GM18868 (cell line): ENCODE results near the gene MGME1.

ENCODE experiments used
- ATAC-seq: cut with Tn5 transposase; IDR thresholded peaks from one replicate; pipeline ENCODE4 v1.9.1; 2021; ENCODE audit warnings: mild to moderate bottlenecking, moderate library complexity; ENCODE audit not compliant: unreplicated experiment

The MGME1 gene

GRCh38 chr20:17992224-17992637, 23.4 kb downstream of the MGME1 start:
- ATAC-seq: peak; percentile 49

- no peak for ATAC-seq
Observed at GRCh38 chr20:17992847-17993513, 24.2 kb downstream of the MGME1 start.

DNA sequence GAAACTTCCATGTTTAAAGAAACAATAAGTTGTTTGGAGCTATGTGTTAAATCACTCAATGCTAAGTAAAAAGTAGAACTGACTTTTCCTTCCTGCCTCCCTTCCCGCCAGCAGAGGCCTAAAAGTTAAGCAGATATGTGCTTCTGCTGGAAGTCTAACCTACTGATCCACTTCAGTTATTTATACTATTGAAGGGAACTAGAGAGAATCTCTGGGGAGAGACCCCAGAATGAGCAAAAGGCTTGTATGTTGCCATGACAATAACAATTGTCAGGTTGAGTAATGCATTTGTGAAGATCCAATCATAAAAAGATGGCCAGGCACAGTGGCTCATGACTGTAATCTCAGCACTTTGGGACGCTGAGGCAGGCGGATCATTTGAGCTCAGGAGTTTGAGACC, 24.7 kb downstream of the MGME1 start:
- no peak for ATAC-seq

- peak; percentile 56 for ATAC-seq
Observed at GRCh38 chr20:17995967-17996819, 27.4 kb downstream of the MGME1 start.

GRCh38 chr20:17998446-17998845, 29.6 kb downstream of the MGME1 start:
- no peak for ATAC-seq

DNA sequence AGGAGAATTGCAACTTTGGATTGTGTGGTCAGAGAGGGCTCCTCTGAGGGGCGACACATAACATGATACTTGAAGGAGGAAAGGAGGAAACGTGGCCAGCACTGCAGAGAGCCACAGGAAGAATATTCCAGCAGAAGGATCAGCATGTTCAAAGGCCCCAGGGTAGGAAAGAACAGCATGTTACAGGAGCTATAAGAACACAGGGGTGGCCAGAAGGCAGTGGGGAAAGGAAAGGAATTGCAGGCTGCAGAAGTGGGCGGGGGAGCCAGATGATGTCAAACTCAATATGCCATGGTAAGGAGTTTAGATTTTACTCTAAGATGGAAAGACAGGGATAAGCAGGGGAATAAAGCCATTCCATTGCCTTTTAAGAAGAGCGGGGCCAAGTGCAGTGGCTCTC, 30.7 kb downstream of the MGME1 start:
- no peak for ATAC-seq

DNA sequence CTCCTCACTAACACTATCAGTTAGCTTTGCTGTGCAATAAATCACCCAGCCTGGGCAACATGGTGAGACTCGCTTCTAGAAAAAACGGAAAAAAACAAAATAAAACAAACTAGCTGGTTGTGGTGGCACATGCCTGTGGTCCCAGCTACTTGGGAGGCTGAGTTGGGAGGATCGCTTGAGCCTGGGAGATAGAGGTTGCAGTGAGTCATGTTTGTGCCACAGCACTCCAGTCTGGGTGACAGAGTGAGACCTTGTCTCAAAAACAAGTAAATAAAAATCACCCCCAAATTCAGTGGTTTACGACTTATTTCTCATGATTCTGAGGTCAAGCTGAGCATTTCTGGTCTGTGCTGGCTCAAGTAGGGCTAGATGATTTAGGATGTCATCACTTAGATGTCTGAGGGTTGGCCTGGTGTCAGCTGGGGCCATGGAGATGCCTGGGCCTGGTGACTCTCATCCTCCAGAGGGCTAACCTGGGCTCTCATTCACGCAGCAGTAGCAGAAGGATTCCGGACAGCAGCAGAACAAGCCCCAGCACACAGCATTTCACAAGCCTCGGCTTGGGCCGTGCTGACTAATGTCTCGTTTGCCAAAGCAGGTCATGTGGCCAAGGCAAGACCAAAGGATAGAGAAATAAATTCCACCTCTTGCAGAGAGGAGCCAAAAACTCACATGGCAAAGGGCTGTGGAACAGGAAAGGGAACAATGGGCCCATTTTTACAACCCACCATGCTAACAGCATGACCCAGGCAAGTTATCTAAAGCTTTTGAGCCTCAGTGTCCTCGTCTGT, 32.5 kb downstream of the MGME1 start:
- no peak for ATAC-seq

- ATAC-seq: peak; percentile 44
Observed at GRCh38 chr20:18003897-18004296, 35.1 kb downstream of the MGME1 start.

GRCh38 chr20:18004384-18005031, 35.7 kb downstream of the MGME1 start:
- ATAC-seq: no peak

- peak; percentile 93 for ATAC-seq
Observed at GRCh38 chr20:18005170-18005989, 36.6 kb downstream of the MGME1 start.

GRCh38 chr20:18005990-18006364, 37.2 kb downstream of the MGME1 start:
- ATAC-seq: no peak

DNA sequence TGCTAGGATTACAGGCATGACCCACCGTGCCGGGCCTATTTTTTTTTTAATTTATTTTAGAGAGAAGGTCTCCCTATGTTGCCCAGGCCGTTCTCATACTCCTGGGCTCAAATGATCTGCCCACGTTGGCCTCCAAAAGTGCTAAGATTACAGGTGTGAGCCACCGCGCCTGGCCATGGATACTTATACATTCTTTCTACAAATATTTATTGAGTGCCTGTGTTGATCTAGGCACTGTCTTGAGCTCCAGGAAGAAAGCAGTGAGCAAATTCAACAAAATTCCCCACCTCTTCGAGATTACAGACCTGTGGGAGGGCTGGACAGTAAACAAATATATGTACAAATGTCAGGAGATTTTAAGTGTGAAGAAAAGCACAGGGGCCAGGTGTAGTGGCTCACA, 37.9 kb downstream of the MGME1 start:
- ATAC-seq: no peak

- no peak for ATAC-seq
Observed at GRCh38 chr20:18007534-18008292, 38.9 kb downstream of the MGME1 start.

GRCh38 chr20:18009116-18009515, 40.3 kb downstream of the MGME1 start:
- no peak for ATAC-seq

- no peak for ATAC-seq
Observed at GRCh38 chr20:18011482-18011881, 42.7 kb downstream of the MGME1 start.

DNA sequence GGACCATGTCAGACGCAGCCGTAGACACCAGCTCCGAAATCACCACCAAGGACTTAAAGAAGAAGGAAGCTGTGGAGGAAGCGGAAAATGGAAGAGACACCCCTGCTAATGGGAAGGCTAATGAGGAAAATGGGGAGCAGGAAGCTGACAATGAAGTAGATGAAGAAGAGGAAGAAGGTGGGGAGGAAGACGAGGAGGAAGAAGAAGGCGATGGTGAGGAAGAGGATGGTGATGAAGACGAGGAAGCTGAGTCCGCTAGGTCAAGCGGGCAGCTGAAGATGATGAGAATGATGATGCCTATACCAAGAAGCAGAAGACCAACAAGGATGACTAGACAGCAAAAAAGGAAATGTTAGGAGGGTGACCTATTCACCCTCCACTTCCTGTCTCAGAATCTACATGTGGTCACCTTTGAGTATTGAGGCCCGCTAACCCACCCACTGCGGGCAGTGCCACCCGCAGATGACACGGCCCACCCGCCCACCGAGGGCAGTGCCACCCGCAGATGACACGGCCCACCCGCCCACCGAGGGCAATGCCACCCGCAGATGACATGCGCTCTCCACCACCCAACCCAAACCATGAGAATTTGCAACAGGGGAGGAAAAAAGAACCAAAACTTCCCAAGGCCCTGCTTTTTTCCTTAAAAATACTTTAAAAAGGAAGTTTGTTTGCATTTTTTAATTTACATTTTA, 43.3 kb downstream of the MGME1 start:
- no peak for ATAC-seq

DNA sequence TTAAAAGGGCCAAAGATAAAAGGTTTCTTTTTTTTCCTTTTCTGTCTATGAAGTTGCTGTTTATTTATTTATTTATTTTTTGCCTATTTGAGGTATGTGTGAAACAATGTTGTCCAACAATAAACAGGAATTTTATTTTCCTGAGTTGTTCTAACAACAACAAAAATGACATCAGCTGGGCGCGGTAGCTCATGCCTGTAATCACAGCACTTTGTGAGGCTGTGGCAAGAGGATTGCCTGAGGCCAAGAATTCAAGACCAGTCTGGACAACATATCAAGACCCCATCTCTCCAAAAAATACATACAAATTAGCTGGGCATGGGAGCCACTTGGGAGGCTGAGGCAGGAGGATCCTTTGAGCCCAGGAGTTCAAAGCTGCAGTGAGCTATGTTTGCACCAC, 44.1 kb downstream of the MGME1 start:
- ATAC-seq: no peak

- no peak for ATAC-seq
Observed at GRCh38 chr20:18014411-18014810, 45.6 kb downstream of the MGME1 start.

DNA sequence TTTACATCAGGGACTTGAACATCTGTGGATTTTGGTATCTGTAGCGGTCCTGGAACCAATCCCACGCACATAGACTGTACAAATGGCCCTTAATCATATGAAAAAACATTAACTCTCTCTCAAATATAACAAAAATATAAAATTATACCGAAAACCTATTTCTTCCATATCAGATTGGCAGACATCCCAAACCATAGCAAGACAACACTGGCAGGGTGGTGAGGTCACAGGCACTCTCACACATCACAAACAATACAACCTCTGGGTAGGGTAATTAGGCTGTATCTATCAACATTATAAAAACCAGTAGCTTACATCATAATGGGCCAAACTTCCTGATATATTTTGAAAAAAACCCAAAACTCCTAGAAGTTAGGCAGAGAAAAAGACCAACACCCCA, 48.0 kb downstream of the MGME1 start:
- ATAC-seq: no peak
